ENCODE data around the gene PAFAH1B2. TPM values are rescaled to one million over a fixed set of nuclear protein-coding genes. Genes with fewer than 3 reads are reported as not detected.
"Not testable (repeated sequence)": the region's sequence is repeated elsewhere in the genome, so short reads cannot be mapped to it uniquely, and the experiment has no call there.

The PAFAH1B2 gene
- polyA plus RNA-seq, 1 donor = 47.9 TPM

- no peaks in the 10 kb centered on the region for H3K27me3 ChIP-seq (ENCODE audit: control insufficient read depth, insufficient read depth, low read length)
- H3K9me3 ChIP-seq (ENCODE audit: control insufficient read depth, low read depth, low read length) = no peaks in the 10 kb centered on the region
- H3K4me3 ChIP-seq (ENCODE audit: low read length) = no peak overlapping the region
- no peak overlapping the region for H3K27ac ChIP-seq (ENCODE audit: low read length)
- WGBS (ENCODE audit: insufficient coverage, low lambda C conversion rate) = 90% methylated on average over 2 of the region's 6 CpGs
- DNase-seq = no peak
- H3K36me3 ChIP-seq (ENCODE audit: control insufficient read depth, insufficient read depth, low read length) = no peaks in the 10 kb centered on the region
- no peaks in the 10 kb centered on the region for H3K4me1 ChIP-seq (ENCODE audit: control insufficient read depth, insufficient read depth, low read length)
These were observed 16.8 kb upstream of the PAFAH1B2 start for GRCh38 chr11:117127171-117127901.

- no peak overlapping the region for H3K4me3 ChIP-seq (ENCODE audit: low read length)
- no peaks in the 10 kb centered on the region for H3K36me3 ChIP-seq (ENCODE audit: control insufficient read depth, insufficient read depth, low read length)
- no peak overlapping the region for H3K27ac ChIP-seq (ENCODE audit: low read length)
- 80% methylated on average over 1 of the region's 4 CpGs for WGBS (ENCODE audit: insufficient coverage, low lambda C conversion rate)
- H3K27me3 ChIP-seq (ENCODE audit: control insufficient read depth, insufficient read depth, low read length) = no peaks in the 10 kb centered on the region
- no peaks in the 10 kb centered on the region for H3K9me3 ChIP-seq (ENCODE audit: control insufficient read depth, low read depth, low read length)
- H3K4me1 ChIP-seq (ENCODE audit: control insufficient read depth, insufficient read depth, low read length) = no peaks in the 10 kb centered on the region
- DNase-seq = no peak
These were observed 15.8 kb upstream of the PAFAH1B2 start for GRCh38 chr11:117128289-117128688.

DNA sequence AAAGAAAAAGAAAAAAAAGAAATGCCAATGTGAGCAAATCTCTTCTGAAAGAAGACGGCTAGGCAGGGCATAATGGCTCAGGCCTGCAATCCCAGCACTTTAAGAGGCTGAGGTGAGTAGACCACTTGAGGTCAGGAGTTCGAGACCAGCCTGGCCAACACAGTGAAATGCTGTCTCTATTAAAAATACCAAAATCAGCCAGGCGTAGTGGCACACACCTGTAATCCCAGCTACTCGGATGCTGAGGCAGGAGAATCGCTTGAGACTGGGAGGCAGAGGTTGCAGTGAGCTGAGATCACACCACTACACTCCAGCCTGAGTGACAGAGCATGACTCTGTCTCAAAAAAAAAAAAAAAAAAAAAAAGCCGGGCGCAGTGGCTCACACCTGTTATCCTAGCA lies 13.7 kb upstream of the PAFAH1B2 start:
- H3K36me3 ChIP-seq (ENCODE audit: control insufficient read depth, insufficient read depth, low read length); H3K9me3 ChIP-seq (ENCODE audit: control insufficient read depth, low read depth, low read length); H3K4me1 ChIP-seq (ENCODE audit: control insufficient read depth, insufficient read depth, low read length); H3K4me3 ChIP-seq (ENCODE audit: low read length); H3K27me3 ChIP-seq (ENCODE audit: control insufficient read depth, insufficient read depth, low read length); DNase-seq; H3K27ac ChIP-seq (ENCODE audit: low read length): not testable (repeated sequence)
- no CpG with 5 or more reads among the region's 7 CpGs for WGBS (ENCODE audit: insufficient coverage, low lambda C conversion rate)

DNA sequence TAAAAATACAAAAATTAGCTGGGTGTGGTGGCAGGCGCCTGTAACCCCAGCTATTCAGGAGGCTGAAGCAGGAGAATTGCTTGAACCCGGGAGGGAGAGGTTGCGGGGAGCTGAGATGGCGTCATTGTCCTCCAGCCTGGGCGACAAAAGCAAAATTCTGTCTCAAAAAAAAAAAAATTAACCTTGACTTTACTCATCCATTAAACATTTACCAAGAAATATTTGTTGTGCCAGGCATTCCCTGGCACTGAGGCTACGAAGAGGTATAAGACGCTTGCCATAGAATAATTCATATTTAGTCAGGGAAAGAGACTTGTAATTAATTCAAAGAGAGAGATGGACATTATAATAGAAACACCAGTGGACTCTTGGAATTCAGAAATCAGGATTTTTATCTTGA lies 13.2 kb upstream of the PAFAH1B2 start:
- DNase-seq = no peak
- H3K4me1 ChIP-seq (ENCODE audit: control insufficient read depth, insufficient read depth, low read length) = no peaks in the 10 kb centered on the region
- H3K27ac ChIP-seq (ENCODE audit: low read length) = no peak overlapping the region
- no peaks in the 10 kb centered on the region for H3K36me3 ChIP-seq (ENCODE audit: control insufficient read depth, insufficient read depth, low read length)
- H3K27me3 ChIP-seq (ENCODE audit: control insufficient read depth, insufficient read depth, low read length) = no peaks in the 10 kb centered on the region
- no CpG with 5 or more reads among the region's 7 CpGs for WGBS (ENCODE audit: insufficient coverage, low lambda C conversion rate)
- H3K9me3 ChIP-seq (ENCODE audit: control insufficient read depth, low read depth, low read length) = no peaks in the 10 kb centered on the region
- no peak overlapping the region for H3K4me3 ChIP-seq (ENCODE audit: low read length)

GRCh38 chr11:117134431-117134830 lies 9.7 kb upstream of the PAFAH1B2 start:
- no CpG with 5 or more reads among the region's 3 CpGs for WGBS (ENCODE audit: insufficient coverage, low lambda C conversion rate)
- Histone ChIP-seq H3K36me3 (ENCODE audit: control insufficient read depth, insufficient read depth, low read length) (no peaks in the 10 kb centered on the region), H3K27ac (ENCODE audit: low read length) (no peak overlapping the region), H3K4me3 (ENCODE audit: low read length) (no peak overlapping the region), H3K4me1 (ENCODE audit: control insufficient read depth, insufficient read depth, low read length) (no peaks in the 10 kb centered on the region), H3K9me3 (ENCODE audit: control insufficient read depth, low read depth, low read length) (no peaks in the 10 kb centered on the region), H3K27me3 (ENCODE audit: control insufficient read depth, insufficient read depth, low read length) (no peaks in the 10 kb centered on the region)
- no peak for DNase-seq

DNA sequence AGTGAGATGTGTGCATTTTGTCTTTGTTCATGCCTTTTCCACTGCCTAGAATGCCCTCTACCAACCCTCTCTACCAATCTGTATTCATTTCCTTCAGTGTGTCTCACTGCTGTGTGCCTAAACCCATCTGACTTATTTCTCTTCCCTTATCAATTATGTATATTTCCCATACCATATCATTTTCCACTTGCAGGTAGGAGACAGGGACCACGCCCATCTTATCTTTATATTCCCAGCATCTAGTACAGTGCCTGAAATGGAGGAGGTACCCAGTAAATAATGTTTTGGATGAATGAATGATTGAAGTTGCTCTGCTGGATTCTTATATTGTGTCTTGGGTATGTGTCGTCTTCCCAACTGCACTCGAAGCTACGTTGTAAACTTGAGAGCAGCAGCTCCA lies 9.1 kb upstream of the PAFAH1B2 start:
- no CpG with 5 or more reads among the region's 4 CpGs for WGBS (ENCODE audit: insufficient coverage, low lambda C conversion rate)
- not testable (repeated sequence) for H3K27ac ChIP-seq (ENCODE audit: low read length); H3K36me3 ChIP-seq (ENCODE audit: control insufficient read depth, insufficient read depth, low read length); H3K4me3 ChIP-seq (ENCODE audit: low read length); DNase-seq; H3K4me1 ChIP-seq (ENCODE audit: control insufficient read depth, insufficient read depth, low read length); H3K27me3 ChIP-seq (ENCODE audit: control insufficient read depth, insufficient read depth, low read length); H3K9me3 ChIP-seq (ENCODE audit: control insufficient read depth, low read depth, low read length)

GRCh38 chr11:117137223-117138086 lies 6.6 kb upstream of the PAFAH1B2 start:
- not testable (repeated sequence) for H3K27ac ChIP-seq (ENCODE audit: low read length)

DNA sequence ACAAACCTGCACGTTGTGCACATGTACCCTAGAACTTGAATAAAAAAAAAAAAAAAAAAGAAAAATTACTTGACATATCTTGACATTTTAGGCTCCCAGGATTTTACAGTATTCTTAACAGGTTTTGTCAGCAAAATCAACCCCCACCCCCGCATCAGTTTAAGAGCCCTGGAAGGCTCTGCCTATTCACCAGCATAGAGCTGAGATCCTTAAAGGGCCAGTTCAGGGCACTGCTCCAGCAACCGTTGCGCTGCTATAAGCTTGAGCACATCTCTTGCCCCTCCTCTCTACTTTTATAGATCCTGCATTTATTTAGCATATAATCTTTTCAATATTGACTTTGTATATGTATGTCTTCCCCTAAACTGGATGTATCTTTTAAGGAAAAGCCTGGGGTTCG lies 697 bp upstream of the PAFAH1B2 start:
- WGBS (ENCODE audit: insufficient coverage, low lambda C conversion rate) = no CpG with 5 or more reads among the region's 5 CpGs
- Histone ChIP-seq H3K36me3 (ENCODE audit: control insufficient read depth, insufficient read depth, low read length) (peaks cover 17% of the 10 kb centered on the region), H3K4me3 (ENCODE audit: low read length) (peak overlapping the region; percentile 73), H3K4me1 (ENCODE audit: control insufficient read depth, insufficient read depth, low read length) (peaks cover 3% of the 10 kb centered on the region), H3K27ac (ENCODE audit: low read length) (peak overlapping the region; percentile 69), H3K9me3 (ENCODE audit: control insufficient read depth, low read depth, low read length) (no peaks in the 10 kb centered on the region), H3K27me3 (ENCODE audit: control insufficient read depth, insufficient read depth, low read length) (no peaks in the 10 kb centered on the region)
- DNase-seq = peak; percentile 26 to 52

More at GRCh38 chr11:117137223-117138086, 6.6 kb upstream of the PAFAH1B2 start:
- not testable (repeated sequence) for H3K36me3 ChIP-seq (ENCODE audit: control insufficient read depth, insufficient read depth, low read length); H3K4me3 ChIP-seq (ENCODE audit: low read length); H3K27me3 ChIP-seq (ENCODE audit: control insufficient read depth, insufficient read depth, low read length); H3K4me1 ChIP-seq (ENCODE audit: control insufficient read depth, insufficient read depth, low read length); DNase-seq; H3K9me3 ChIP-seq (ENCODE audit: control insufficient read depth, low read depth, low read length)
- no CpG with 5 or more reads among the region's 15 CpGs for WGBS (ENCODE audit: insufficient coverage, low lambda C conversion rate)

DNA sequence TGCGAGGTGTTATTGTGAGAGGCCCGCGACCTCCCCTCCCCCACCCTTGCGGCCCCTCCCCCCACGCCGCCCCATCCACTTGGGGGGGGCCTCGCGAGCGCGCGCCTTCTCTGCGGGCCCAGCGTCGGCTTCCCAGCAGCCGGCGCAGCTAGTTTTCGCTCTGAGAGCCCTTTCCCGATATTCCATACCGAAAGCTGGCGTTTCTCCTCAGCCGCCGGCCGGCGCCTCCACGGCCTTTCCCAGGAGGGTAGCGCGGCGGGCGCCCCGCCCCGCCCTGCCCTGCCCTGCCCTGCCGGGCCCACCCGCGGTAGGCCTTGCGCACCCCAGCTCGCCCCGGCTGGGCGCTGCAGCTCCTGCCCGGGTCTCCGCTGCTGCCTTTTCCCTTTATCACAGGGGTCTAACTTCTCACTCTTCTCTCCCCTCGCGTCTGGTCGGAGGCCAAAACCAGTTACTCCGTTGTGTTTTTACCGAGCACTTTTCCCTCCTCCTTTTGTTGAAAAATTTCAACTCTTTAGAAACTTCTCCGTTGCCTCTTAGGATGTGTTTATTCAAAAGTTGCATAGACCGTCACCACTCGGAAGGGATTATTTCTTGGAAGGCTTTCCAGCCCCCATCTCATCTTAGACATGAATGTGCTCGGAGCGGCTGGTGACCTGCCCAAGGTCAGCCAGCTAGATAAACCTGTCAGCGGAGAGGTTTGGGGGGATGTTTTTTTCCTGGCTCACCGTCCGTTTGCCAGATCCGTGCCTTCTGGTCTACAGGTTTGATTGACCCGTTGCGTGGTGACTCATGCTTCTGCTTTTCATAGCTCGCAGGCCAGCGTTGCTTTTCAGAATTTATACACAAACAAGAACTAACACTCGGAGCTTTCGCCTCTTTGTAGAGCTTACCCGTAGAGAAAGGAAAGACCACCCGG lies 648 bp downstream of the PAFAH1B2 start:
- DNase-seq = peak; percentile 48 to 56
- peaks cover 3% of the 10 kb centered on the region for H3K4me1 ChIP-seq (ENCODE audit: control insufficient read depth, insufficient read depth, low read length)

DNA sequence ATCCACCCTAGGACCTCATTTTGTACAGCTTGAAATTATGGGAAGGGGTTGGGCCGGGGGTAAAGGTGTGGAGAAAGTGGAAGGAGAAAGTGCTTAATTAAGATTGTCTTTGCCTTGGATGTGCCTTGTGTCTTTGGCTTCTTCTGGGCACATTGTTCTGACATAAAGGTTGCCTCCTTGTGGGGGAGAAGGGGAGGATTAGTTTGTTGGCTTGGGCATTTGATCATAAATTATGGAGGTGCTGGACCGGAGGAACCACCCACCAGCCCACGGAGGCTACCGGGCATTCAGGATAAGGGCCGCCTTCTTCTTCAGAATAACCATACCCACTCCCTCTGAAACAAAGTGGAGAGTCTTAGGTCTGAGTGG lies 1.3 kb downstream of the PAFAH1B2 start:
- Histone ChIP-seq H3K27me3 (ENCODE audit: control insufficient read depth, insufficient read depth, low read length) (no peaks in the 10 kb centered on the region), H3K4me3 (ENCODE audit: low read length) (peak overlapping the region; percentile 73), H3K9me3 (ENCODE audit: control insufficient read depth, low read depth, low read length) (no peaks in the 10 kb centered on the region), H3K27ac (ENCODE audit: low read length) (peak overlapping the region; percentile 69), H3K4me1 (ENCODE audit: control insufficient read depth, insufficient read depth, low read length) (peaks cover 3% of the 10 kb centered on the region), H3K36me3 (ENCODE audit: control insufficient read depth, insufficient read depth, low read length) (peaks cover 21% of the 10 kb centered on the region)
- no CpG with 5 or more reads among the region's 5 CpGs for WGBS (ENCODE audit: insufficient coverage, low lambda C conversion rate)
- peak in 1 of 2 donors; percentile 16 for DNase-seq

More for the DNA sequence above, 648 bp downstream of the PAFAH1B2 start:
- Histone ChIP-seq H3K36me3 (ENCODE audit: control insufficient read depth, insufficient read depth, low read length) (peaks cover 21% of the 10 kb centered on the region), H3K27me3 (ENCODE audit: control insufficient read depth, insufficient read depth, low read length) (no peaks in the 10 kb centered on the region), H3K4me3 (ENCODE audit: low read length) (peak overlapping the region; percentile 73), H3K27ac (ENCODE audit: low read length) (peak overlapping the region; percentile 69), H3K9me3 (ENCODE audit: control insufficient read depth, low read depth, low read length) (no peaks in the 10 kb centered on the region)
- WGBS (ENCODE audit: insufficient coverage, low lambda C conversion rate) = no CpG with 5 or more reads among the region's 62 CpGs

Measured in large intestine (tissue), 3 donors.